Thymus (tissue), 11 donors: ENCODE data around the gene SGCD. TPM values are rescaled to one million over a fixed set of nuclear protein-coding genes. Genes with fewer than 3 reads are reported as not detected.

ENCODE experiments used
- DNase-seq, 9 donors: peaks; one replicate each; pipeline ENCODE4 v3.0.0-alpha.2; 2013; ENCODE audit warnings: low spot score in 9 of 9, low read depth in 6 of 9, missing footprints in 1 of 9
- H3K27ac ChIP-seq, 2 donors: one replicate each; pipeline ENCODE4 v1.5.1; 2013; ENCODE audit warnings: control low read depth in 1 of 2, low read depth in 1 of 2, low read length in 1 of 2, mild to moderate bottlenecking in 1 of 2, moderate library complexity in 1 of 2
- H3K27me3 ChIP-seq, 2 donors: one replicate each; pipeline ENCODE4 v1.5.1; 2013; ENCODE audit warnings: low read length in 1 of 2; ENCODE audit not compliant: control insufficient read depth in 2 of 2, insufficient read depth in 1 of 2
- H3K36me3 ChIP-seq, 2 donors: one replicate each; pipeline ENCODE4 v1.5.1; 2013; ENCODE audit warnings: low read length in 1 of 2, mild to moderate bottlenecking in 1 of 2, moderate library complexity in 1 of 2; ENCODE audit not compliant: control insufficient read depth in 2 of 2, insufficient read depth in 2 of 2
- H3K4me1 ChIP-seq, 2 donors: one replicate each; pipeline ENCODE4 v1.5.1; 2013; ENCODE audit warnings: low read length in 2 of 2; ENCODE audit not compliant: control insufficient read depth in 2 of 2, insufficient read depth in 2 of 2
- H3K4me3 ChIP-seq, 2 donors: one replicate each; pipeline ENCODE4 v1.5.1; 2013; ENCODE audit warnings: low read length in 2 of 2, control low read depth in 1 of 2, mild to moderate bottlenecking in 1 of 2
- H3K9me3 ChIP-seq, 2 donors: one replicate each; pipeline ENCODE4 v1.5.1; 2013; ENCODE audit warnings: low read length in 1 of 2, mild to moderate bottlenecking in 1 of 2; ENCODE audit not compliant: control insufficient read depth in 2 of 2, insufficient read depth in 1 of 2
- WGBS: extraction: QIAGEN DNeasy Blood & Tissue Kit; methylation state at CpG from one replicate; pipeline ENCODE4 v1.1.7; 2013; 5-methylcytosine and 5-hydroxymethylcytosine counted together
- polyA plus RNA-seq: library from polyadenylated mRNA; stranded (reverse); fragments of 200-250 nt; gene quantifications from one replicate; pipeline ENCODE4 v1.2.3, GENCODE V29; 2013
- total RNA-seq: library from RNA; stranded (reverse); fragments of 120-200 nt; gene quantifications from one replicate; pipeline ENCODE4 v1.2.4, GENCODE V29; 2013
- donor health status: healthy.

Gene SGCD
- total and polyA plus RNA-seq, 2 donors: 0.46 to 1.6 TPM

GRCh38 chr5:156328766-156329165, 1.8 kb downstream of the SGCD start:
- H3K27me3 ChIP-seq: no peaks in the 10 kb centered on the region
- DNase-seq: no peak
- 91% methylated on average over 6 of the region's 6 CpGs for WGBS
- H3K4me1 ChIP-seq: no peaks in the 10 kb centered on the region
- no peak overlapping the region for H3K4me3 ChIP-seq
- no peaks in the 10 kb centered on the region for H3K36me3 ChIP-seq
- peaks cover 0 to 2% of the 10 kb centered on the region in 2 donors for H3K9me3 ChIP-seq
- no peak overlapping the region for H3K27ac ChIP-seq

GRCh38 chr5:156329171-156329611, 2.2 kb downstream of the SGCD start:
- no peak for DNase-seq
- H3K27ac ChIP-seq: no peak overlapping the region
- H3K27me3 ChIP-seq: no peaks in the 10 kb centered on the region
- H3K4me3 ChIP-seq: no peak overlapping the region
- H3K9me3 ChIP-seq: peaks cover 0 to 2% of the 10 kb centered on the region in 2 donors
- 98% methylated on average over 3 of the region's 3 CpGs for WGBS
- H3K36me3 ChIP-seq: no peaks in the 10 kb centered on the region
- H3K4me1 ChIP-seq: no peaks in the 10 kb centered on the region

GRCh38 chr5:156330141-156330870, 3.3 kb downstream of the SGCD start:
- H3K27me3 ChIP-seq: no peaks in the 10 kb centered on the region
- no peak for DNase-seq
- H3K9me3 ChIP-seq: peaks cover 0 to 2% of the 10 kb centered on the region in 2 donors
- H3K27ac ChIP-seq: no peak overlapping the region
- H3K4me1 ChIP-seq: no peaks in the 10 kb centered on the region
- no peaks in the 10 kb centered on the region for H3K36me3 ChIP-seq
- no peak overlapping the region for H3K4me3 ChIP-seq
- WGBS: 87% methylated on average over 7 of the region's 7 CpGs

GRCh38 chr5:156331181-156331580, 4.2 kb downstream of the SGCD start:
- Histone ChIP-seq H3K9me3 (peaks cover 0 to 2% of the 10 kb centered on the region in 2 donors), H3K4me1 (no peaks in the 10 kb centered on the region), H3K4me3 (no peak overlapping the region), H3K27ac (no peak overlapping the region), H3K27me3 (no peaks in the 10 kb centered on the region), H3K36me3 (no peaks in the 10 kb centered on the region)
- no peak for DNase-seq
- 35% methylated on average over 1 of the region's 1 CpG for WGBS

GRCh38 chr5:156331845-156332244, 4.9 kb downstream of the SGCD start:
- no peaks in the 10 kb centered on the region for H3K4me1 ChIP-seq
- WGBS: 95% methylated on average over 6 of the region's 6 CpGs
- DNase-seq: no peak
- H3K9me3 ChIP-seq: peaks cover 0 to 2% of the 10 kb centered on the region in 2 donors
- no peaks in the 10 kb centered on the region for H3K27me3 ChIP-seq
- no peak overlapping the region for H3K4me3 ChIP-seq
- H3K27ac ChIP-seq: no peak overlapping the region
- H3K36me3 ChIP-seq: no peaks in the 10 kb centered on the region

GRCh38 chr5:156332245-156332644, 5.3 kb downstream of the SGCD start:
- no peaks in the 10 kb centered on the region for H3K36me3 ChIP-seq
- 49% methylated on average over 2 of the region's 2 CpGs for WGBS
- H3K27ac ChIP-seq: no peak overlapping the region
- no peaks in the 10 kb centered on the region for H3K4me1 ChIP-seq
- DNase-seq: no peak
- H3K27me3 ChIP-seq: no peaks in the 10 kb centered on the region
- H3K9me3 ChIP-seq: no peaks in the 10 kb centered on the region
- no peak overlapping the region for H3K4me3 ChIP-seq

GRCh38 chr5:156339139-156339841, 12.3 kb downstream of the SGCD start:
- H3K27ac ChIP-seq: no peak overlapping the region
- H3K27me3 ChIP-seq: no peaks in the 10 kb centered on the region
- H3K36me3 ChIP-seq: no peaks in the 10 kb centered on the region
- H3K4me3 ChIP-seq: no peak overlapping the region
- H3K9me3 ChIP-seq: no peaks in the 10 kb centered on the region
- DNase-seq: no peak
- WGBS: 91% methylated on average over 2 of the region's 2 CpGs
- no peaks in the 10 kb centered on the region for H3K4me1 ChIP-seq

- Histone ChIP-seq H3K27me3 (no peaks in the 10 kb centered on the region), H3K27ac (no peak overlapping the region), H3K36me3 (no peaks in the 10 kb centered on the region), H3K9me3 (no peaks in the 10 kb centered on the region), H3K4me1 (no peaks in the 10 kb centered on the region), H3K4me3 (no peak overlapping the region)
- DNase-seq: no peak
- 86% methylated on average over 1 of the region's 1 CpG for WGBS
These were observed 13.9 kb downstream of the SGCD start for GRCh38 chr5:156340893-156341292.

GRCh38 chr5:156350256-156350655, 23.3 kb downstream of the SGCD start:
- no peak for DNase-seq
- Histone ChIP-seq H3K4me3 (no peak overlapping the region), H3K36me3 (no peaks in the 10 kb centered on the region), H3K9me3 (no peaks in the 10 kb centered on the region), H3K27me3 (no peaks in the 10 kb centered on the region), H3K4me1 (no peaks in the 10 kb centered on the region), H3K27ac (no peak overlapping the region)
- WGBS: 71% methylated on average over 2 of the region's 2 CpGs
